Vagina (tissue), 2 donors: ENCODE results near the gene MMEL1.

ENCODE experiments used
- POLR2AphosphoS5 ChIP-seq, 2 donors: sonication (generic); formaldehyde crosslinking; IDR thresholded peaks; one replicate each; pipeline ENCODE4 v1.9.0; 2017; ENCODE audit warnings: antibody characterized with exemption in 2 of 2, mild to moderate bottlenecking in 2 of 2, low read depth in 1 of 2; ENCODE audit not compliant: insufficient read depth in 1 of 2
- TF ChIP-seq, protein P1 (sequence below), 3 experiments: fragments of 450-650 bp in 2 of 3; fragments of 200-600 bp in 1 of 3; sonication (generic) in 1 of 3; IDR thresholded peaks; one replicate each; pipeline ENCODE4 v1.5.1; 2017 to 2019; ENCODE audit warnings: antibody characterized with exemption in 3 of 3, mild to moderate bottlenecking in 2 of 3, moderate library complexity in 2 of 3

DNA sequence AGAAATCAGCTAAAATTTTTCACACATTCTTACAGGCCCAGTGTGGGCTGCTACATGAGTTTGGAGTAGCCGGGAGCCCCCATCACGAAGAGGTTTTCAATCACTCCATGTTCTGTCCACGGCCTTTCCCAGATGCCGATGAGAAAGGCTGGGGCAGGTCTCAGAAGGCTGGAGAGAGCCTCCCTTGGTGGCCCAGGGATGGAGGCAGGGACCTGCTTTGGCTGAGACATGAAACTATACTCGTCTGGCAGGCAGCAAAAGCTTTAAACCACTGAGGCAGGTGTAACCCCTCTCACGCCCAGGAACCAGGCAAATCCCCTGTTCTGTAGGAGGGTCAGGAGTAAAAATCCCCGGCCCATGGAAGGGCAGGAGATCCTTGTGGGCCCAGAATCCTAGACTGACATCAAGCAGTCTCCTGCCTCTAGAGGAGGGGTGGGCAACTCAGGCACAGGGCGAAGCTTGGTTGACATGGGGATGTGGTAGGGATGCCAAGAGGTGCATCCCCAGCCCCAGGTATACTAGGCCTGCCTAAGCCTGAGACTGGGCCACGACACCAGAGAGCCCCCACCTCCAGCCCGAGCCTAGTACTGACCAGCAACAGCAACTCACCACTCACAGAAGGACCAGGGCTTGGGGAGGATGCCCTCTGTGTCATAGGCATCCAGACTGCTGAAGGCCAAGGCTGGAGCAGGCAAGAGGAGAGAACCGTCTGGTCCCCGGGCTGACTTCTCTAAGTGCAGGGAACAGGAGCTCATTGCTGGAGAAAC is 9.1 kb downstream of the MMEL1 start:
- TF ChIP-seq, protein P1, sequence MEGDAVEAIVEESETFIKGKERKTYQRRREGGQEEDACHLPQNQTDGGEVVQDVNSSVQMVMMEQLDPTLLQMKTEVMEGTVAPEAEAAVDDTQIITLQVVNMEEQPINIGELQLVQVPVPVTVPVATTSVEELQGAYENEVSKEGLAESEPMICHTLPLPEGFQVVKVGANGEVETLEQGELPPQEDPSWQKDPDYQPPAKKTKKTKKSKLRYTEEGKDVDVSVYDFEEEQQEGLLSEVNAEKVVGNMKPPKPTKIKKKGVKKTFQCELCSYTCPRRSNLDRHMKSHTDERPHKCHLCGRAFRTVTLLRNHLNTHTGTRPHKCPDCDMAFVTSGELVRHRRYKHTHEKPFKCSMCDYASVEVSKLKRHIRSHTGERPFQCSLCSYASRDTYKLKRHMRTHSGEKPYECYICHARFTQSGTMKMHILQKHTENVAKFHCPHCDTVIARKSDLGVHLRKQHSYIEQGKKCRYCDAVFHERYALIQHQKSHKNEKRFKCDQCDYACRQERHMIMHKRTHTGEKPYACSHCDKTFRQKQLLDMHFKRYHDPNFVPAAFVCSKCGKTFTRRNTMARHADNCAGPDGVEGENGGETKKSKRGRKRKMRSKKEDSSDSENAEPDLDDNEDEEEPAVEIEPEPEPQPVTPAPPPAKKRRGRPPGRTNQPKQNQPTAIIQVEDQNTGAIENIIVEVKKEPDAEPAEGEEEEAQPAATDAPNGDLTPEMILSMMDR (IDR thresholded peaks at IDR 0.05) = no peak
- no peak for TF ChIP-seq POLR2AphosphoS5 (IDR thresholded peaks at IDR 0.05; ENCODE audit: insufficient read depth in 1 of 2, low read depth in 1 of 2)
